ENCODE measurements around the gene GABPB2.

DNA sequence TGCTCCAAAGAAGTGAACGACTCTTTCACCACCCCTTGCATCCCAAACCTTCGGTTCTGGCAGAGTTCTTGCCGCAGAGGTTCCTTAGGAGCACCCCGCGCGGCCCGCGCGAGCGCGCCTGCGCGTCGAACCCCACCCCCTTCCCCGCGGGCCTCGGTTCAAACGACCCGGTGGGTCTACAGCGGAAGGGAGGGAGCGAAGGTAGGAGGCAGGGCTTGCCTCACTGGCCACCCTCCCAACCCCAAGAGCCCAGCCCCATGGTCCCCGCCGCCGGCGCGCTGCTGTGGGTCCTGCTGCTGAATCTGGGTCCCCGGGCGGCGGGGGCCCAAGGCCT is 23.0 kb upstream of the GABPB2 start, which contains the start of gene C1orf56:
- TF ChIP-seq, protein P1, sequence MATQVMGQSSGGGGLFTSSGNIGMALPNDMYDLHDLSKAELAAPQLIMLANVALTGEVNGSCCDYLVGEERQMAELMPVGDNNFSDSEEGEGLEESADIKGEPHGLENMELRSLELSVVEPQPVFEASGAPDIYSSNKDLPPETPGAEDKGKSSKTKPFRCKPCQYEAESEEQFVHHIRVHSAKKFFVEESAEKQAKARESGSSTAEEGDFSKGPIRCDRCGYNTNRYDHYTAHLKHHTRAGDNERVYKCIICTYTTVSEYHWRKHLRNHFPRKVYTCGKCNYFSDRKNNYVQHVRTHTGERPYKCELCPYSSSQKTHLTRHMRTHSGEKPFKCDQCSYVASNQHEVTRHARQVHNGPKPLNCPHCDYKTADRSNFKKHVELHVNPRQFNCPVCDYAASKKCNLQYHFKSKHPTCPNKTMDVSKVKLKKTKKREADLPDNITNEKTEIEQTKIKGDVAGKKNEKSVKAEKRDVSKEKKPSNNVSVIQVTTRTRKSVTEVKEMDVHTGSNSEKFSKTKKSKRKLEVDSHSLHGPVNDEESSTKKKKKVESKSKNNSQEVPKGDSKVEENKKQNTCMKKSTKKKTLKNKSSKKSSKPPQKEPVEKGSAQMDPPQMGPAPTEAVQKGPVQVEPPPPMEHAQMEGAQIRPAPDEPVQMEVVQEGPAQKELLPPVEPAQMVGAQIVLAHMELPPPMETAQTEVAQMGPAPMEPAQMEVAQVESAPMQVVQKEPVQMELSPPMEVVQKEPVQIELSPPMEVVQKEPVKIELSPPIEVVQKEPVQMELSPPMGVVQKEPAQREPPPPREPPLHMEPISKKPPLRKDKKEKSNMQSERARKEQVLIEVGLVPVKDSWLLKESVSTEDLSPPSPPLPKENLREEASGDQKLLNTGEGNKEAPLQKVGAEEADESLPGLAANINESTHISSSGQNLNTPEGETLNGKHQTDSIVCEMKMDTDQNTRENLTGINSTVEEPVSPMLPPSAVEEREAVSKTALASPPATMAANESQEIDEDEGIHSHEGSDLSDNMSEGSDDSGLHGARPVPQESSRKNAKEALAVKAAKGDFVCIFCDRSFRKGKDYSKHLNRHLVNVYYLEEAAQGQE (tag by site-specific recombination; IDR thresholded peaks at IDR 0.05), result no peak
- no peak for TF ChIP-seq ZNF112 (tag by site-specific recombination; IDR thresholded peaks at IDR 0.05)
- TF ChIP-seq MYNN (tag by site-specific recombination; IDR thresholded peaks at IDR 0.05; ENCODE audit: borderline replicate concordance), result no peak
- TF ChIP-seq ZNF174 (tag by site-specific recombination; IDR thresholded peaks at IDR 0.05), result no peak

Measured in HEK293 (cell line).